HEK293 (cell line): ENCODE results near the gene PDE4A.

ENCODE experiments used
- BCL11A ChIP-seq: fragments of 450-650 bp; formaldehyde crosslinking; IDR thresholded peaks from 2 replicates; pipeline ENCODE4 v1.5.1; 2016; ENCODE audit warnings: low read depth, missing biosample characterization, missing genetic modification characterization
- HOXC10 ChIP-seq: sonication (generic); formaldehyde crosslinking; IDR thresholded peaks from 2 replicates; pipeline ENCODE4 v1.8.1; 2023; ENCODE audit warnings: mild to moderate bottlenecking, missing genetic modification reagents
- KLF1 ChIP-seq: fragments of 450-650 bp; formaldehyde crosslinking; IDR thresholded peaks from 2 replicates; pipeline ENCODE4 v1.5.1; 2016; ENCODE audit warnings: missing biosample characterization, missing genetic modification characterization
- MEIS1 ChIP-seq: sonication (generic); formaldehyde crosslinking; IDR thresholded peaks from 2 replicates; pipeline ENCODE4 v1.8.1; 2022; ENCODE audit warnings: missing genetic modification reagents, mild to moderate bottlenecking, borderline replicate concordance
- MYNN ChIP-seq: fragments of 450-650 bp; formaldehyde crosslinking; IDR thresholded peaks from 2 replicates; pipeline ENCODE4 v1.5.1; 2016; ENCODE audit warnings: missing biosample characterization, missing genetic modification characterization, borderline replicate concordance
- MZF1 ChIP-seq: fragments of 450-650 bp; formaldehyde crosslinking; IDR thresholded peaks from 2 replicates; pipeline ENCODE4 v1.5.1; 2017; ENCODE audit warnings: missing biosample characterization, missing genetic modification characterization, borderline replicate concordance
- OSR2 ChIP-seq: fragments of 450-650 bp; formaldehyde crosslinking; IDR thresholded peaks from 2 replicates; pipeline ENCODE4 v1.5.1; 2016; ENCODE audit warnings: missing biosample characterization, missing genetic modification characterization
- SCRT1 ChIP-seq: fragments of 450-650 bp; formaldehyde crosslinking; IDR thresholded peaks from 2 replicates; pipeline ENCODE4 v1.5.1; 2016; ENCODE audit warnings: missing biosample characterization, missing genetic modification characterization, borderline replicate concordance
- ZBTB10 ChIP-seq: fragments of 450-650 bp; formaldehyde crosslinking; IDR thresholded peaks from 2 replicates; pipeline ENCODE4 v1.5.1; 2016; ENCODE audit warnings: missing biosample characterization, missing genetic modification characterization
- ZBTB17 ChIP-seq: fragments of 450-650 bp; formaldehyde crosslinking; IDR thresholded peaks from 2 replicates; pipeline ENCODE4 v1.5.1; 2016; ENCODE audit warnings: missing biosample characterization, missing genetic modification characterization
- ZEB2 ChIP-seq: fragments of 450-650 bp; formaldehyde crosslinking; IDR thresholded peaks from 2 replicates; pipeline ENCODE4 v1.5.1; 2016; ENCODE audit warnings: missing biosample characterization, missing genetic modification characterization
- ZIC2 ChIP-seq: fragments of 450-650 bp; formaldehyde crosslinking; IDR thresholded peaks from 2 replicates; pipeline ENCODE4 v1.5.1; 2016; ENCODE audit warnings: missing biosample characterization, missing genetic modification characterization
- ZNF114 ChIP-seq: fragments of 450-650 bp; formaldehyde crosslinking; IDR thresholded peaks from 2 replicates; pipeline ENCODE4 v1.5.0; 2017; ENCODE audit warnings: missing biosample characterization, missing genetic modification characterization
- ZNF133 ChIP-seq: fragments of 450-650 bp; formaldehyde crosslinking; IDR thresholded peaks from 2 replicates; pipeline ENCODE4 v1.5.1; 2016; ENCODE audit warnings: missing biosample characterization, missing genetic modification characterization
- ZNF18 ChIP-seq: fragments of 450-650 bp; formaldehyde crosslinking; IDR thresholded peaks from 2 replicates; pipeline ENCODE4 v1.5.1; 2016; ENCODE audit warnings: missing biosample characterization, missing genetic modification characterization
- ZNF19 ChIP-seq: fragments of 450-650 bp; formaldehyde crosslinking; IDR thresholded peaks from 2 replicates; pipeline ENCODE4; 2016; ENCODE audit warnings: missing biosample characterization, missing genetic modification characterization, low read depth
- ZNF214 ChIP-seq: fragments of 450-650 bp; formaldehyde crosslinking; IDR thresholded peaks from 2 replicates; pipeline ENCODE4 v1.5.1; 2017; ENCODE audit warnings: missing biosample characterization, mild to moderate bottlenecking, missing genetic modification characterization, borderline replicate concordance
- ZNF302 ChIP-seq: fragments of 450-650 bp; formaldehyde crosslinking; IDR thresholded peaks from 2 replicates; pipeline ENCODE4 v1.5.1; 2016; ENCODE audit warnings: missing biosample characterization, missing genetic modification characterization, low read depth
- ZNF311 ChIP-seq: fragments of 450-650 bp; formaldehyde crosslinking; IDR thresholded peaks from 2 replicates; pipeline ENCODE4 v1.5.1; 2017; ENCODE audit warnings: missing biosample characterization, missing genetic modification characterization, borderline replicate concordance
- ZNF37A ChIP-seq: fragments of 450-650 bp; IDR thresholded peaks from 2 replicates; pipeline ENCODE4 v1.5.1; 2018; ENCODE audit warnings: missing biosample characterization, missing genetic modification characterization
- ZNF423 ChIP-seq: fragments of 450-650 bp; formaldehyde crosslinking; IDR thresholded peaks from 2 replicates; pipeline ENCODE4 v1.5.1; 2016; ENCODE audit warnings: missing biosample characterization, missing genetic modification characterization
- ZNF48 ChIP-seq: fragments of 450-650 bp; formaldehyde crosslinking; IDR thresholded peaks from 2 replicates; pipeline ENCODE4 v1.5.1; 2016; ENCODE audit warnings: missing biosample characterization, missing genetic modification characterization
- ZNF561 ChIP-seq: fragments of 450-650 bp; IDR thresholded peaks from 2 replicates; pipeline ENCODE4 v1.5.1; 2018; ENCODE audit warnings: missing biosample characterization, missing genetic modification characterization, borderline replicate concordance
- ZNF629 ChIP-seq: fragments of 450-650 bp; formaldehyde crosslinking; IDR thresholded peaks from 2 replicates; pipeline ENCODE4 v1.5.1; 2017; ENCODE audit warnings: missing biosample characterization, missing genetic modification characterization
- ZNF654 ChIP-seq: fragments of 450-650 bp; formaldehyde crosslinking; IDR thresholded peaks from 2 replicates; pipeline ENCODE4 v1.5.1; 2016; ENCODE audit warnings: low read depth, missing biosample characterization, missing genetic modification characterization
- ZNF660 ChIP-seq: fragments of 450-650 bp; IDR thresholded peaks from 2 replicates; pipeline ENCODE4 v1.5.1; 2018; ENCODE audit warnings: missing biosample characterization, mild to moderate bottlenecking, missing genetic modification characterization
- ZNF704 ChIP-seq: fragments of 450-650 bp; formaldehyde crosslinking; IDR thresholded peaks from 2 replicates; pipeline ENCODE4 v1.5.1; 2016; ENCODE audit warnings: missing biosample characterization, missing genetic modification characterization
- ZNF76 ChIP-seq: fragments of 450-650 bp; formaldehyde crosslinking; IDR thresholded peaks from 2 replicates; pipeline ENCODE4; 2016; ENCODE audit warnings: low read depth, missing biosample characterization, missing genetic modification characterization, borderline replicate concordance
- ZNF792 ChIP-seq: fragments of 450-650 bp; formaldehyde crosslinking; IDR thresholded peaks from 2 replicates; pipeline ENCODE4 v1.5.1; 2016; ENCODE audit warnings: missing biosample characterization, missing genetic modification characterization
- ZSCAN18 ChIP-seq: fragments of 450-650 bp; formaldehyde crosslinking; IDR thresholded peaks from 2 replicates; pipeline ENCODE4 v1.5.1; 2016; ENCODE audit warnings: missing biosample characterization, missing genetic modification characterization
- ZSCAN5A ChIP-seq: fragments of 450-650 bp; formaldehyde crosslinking; IDR thresholded peaks from 2 replicates; pipeline ENCODE4 v1.5.1; 2016; ENCODE audit warnings: missing biosample characterization, missing genetic modification characterization
- ZXDB ChIP-seq: fragments of 450-650 bp; formaldehyde crosslinking; IDR thresholded peaks from 2 replicates; pipeline ENCODE4 v1.5.1; 2016; ENCODE audit warnings: missing biosample characterization, missing genetic modification characterization

The PDE4A gene

GRCh38 chr19:10417541-10418234, 2.6 kb upstream of the PDE4A start (continued):
- TF ChIP-seq ZEB2 (tag by site-specific recombination) (peak; percentile 63; the same call in 1 of the 2 replicates), HOXC10 (CRISPR knock-in tag) (no peak), ZNF19 (tag by site-specific recombination) (no peak), ZNF37A (no peak), ZNF214 (tag by site-specific recombination) (no peak), ZNF76 (tag by site-specific recombination) (no peak; the same call in 1 of the 2 replicates), BCL11A (no peak), ZBTB17 (peak; percentile 80), ZNF133 (no peak), ZNF629 (tag by site-specific recombination) (peak; percentile 57), ZNF792 (tag by site-specific recombination) (no peak), ZNF561 (tag by site-specific recombination) (0 out of 2 replicates have a peak, but pooled peaks have one; percentile 24), ZSCAN18 (tag by site-specific recombination) (no peak), ZNF48 (tag by site-specific recombination) (no peak), ZNF423 (tag by site-specific recombination) (no peak), OSR2 (tag by site-specific recombination) (no peak; the same call in 1 of the 2 replicates), MZF1 (tag by site-specific recombination) (0 out of 2 replicates have a peak, but pooled peaks have one; percentile 13), ZNF660 (tag by site-specific recombination) (no peak), SCRT1 (tag by site-specific recombination) (no peak), ZNF18 (tag by site-specific recombination) (no peak), MEIS1 (CRISPR knock-in tag) (no peak), ZSCAN5A (tag by site-specific recombination) (no peak), ZNF311 (tag by site-specific recombination) (no peak), ZBTB10 (tag by site-specific recombination) (no peak), ZNF704 (tag by site-specific recombination) (no peak), ZNF654 (tag by site-specific recombination) (no peak), ZNF114 (tag by site-specific recombination) (no peak), ZIC2 (tag by site-specific recombination) (no peak; the same call in 1 of the 2 replicates), MYNN (tag by site-specific recombination) (no peak), ZNF302 (tag by site-specific recombination) (no peak), ZXDB (tag by site-specific recombination) (no peak), KLF1 (tag by site-specific recombination) (no peak)
